CD4-positive, alpha-beta T cell treated with Interleukin-2 at 100 ng/mL for 4 hours (primary cell): Measurements from ENCODE around the gene ADAMTSL3.
"Not testable (repeated sequence)": the region's sequence is repeated elsewhere in the genome, so short reads cannot be mapped to it uniquely, and the experiment has no call there.

Source experiments
- DNase-seq: peaks from one replicate; pipeline ENCODE4 v3.0.0-alpha.2; 2020; ENCODE audit warnings: low spot score

The ADAMTSL3 gene

DNA sequence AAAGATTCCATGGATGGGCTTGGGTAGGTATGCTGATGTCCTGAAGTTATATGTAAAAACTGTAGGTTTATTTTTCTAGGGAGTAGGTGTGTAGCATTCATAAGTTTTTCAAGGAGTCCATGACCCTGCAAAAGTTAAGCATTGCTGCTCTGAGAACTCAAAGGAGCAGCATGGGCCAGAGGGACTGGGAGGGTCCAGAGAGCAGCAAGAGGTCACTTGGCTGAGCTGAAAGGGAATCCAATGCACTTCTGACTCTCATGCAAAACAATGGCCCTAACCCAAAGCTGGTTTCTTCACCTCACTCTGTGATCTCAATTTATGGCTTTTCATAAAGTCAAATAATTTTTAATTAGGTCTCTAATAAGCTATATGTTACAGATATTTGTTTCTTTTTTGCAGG lies 383.4 kb downstream of the ADAMTSL3 start:
- no peak for DNase-seq

DNA sequence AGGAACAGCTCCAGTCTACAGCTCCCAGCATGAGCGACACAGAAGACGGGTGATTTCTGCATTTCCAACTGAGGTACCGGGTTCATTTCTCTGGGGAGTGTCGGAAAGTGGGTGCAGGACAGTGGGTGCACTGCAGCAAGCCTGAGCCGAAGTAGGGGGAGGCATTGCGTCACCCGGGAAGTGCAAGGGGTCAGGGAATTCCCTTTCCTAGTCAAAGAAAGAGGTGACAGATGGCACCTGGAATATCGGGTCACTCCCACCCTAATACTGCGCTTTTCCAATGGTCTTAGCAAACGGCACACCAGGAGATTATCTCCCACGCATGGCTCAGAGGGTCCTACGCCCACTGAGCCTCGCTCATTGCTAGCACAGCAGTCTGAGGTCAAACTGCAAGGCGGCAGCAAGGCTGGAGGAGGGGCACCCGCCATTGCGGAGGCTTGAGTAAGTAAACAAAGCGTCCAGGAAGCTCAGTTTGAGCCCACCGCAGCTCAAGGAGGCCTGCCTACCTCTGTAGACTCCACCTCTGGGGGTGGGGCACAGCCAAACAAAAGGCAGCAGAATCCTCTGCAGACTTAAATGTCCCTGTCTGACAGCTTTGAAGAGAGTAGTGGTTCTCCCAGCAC lies 388.6 kb downstream of the ADAMTSL3 start:
- DNase-seq = not testable (repeated sequence)

DNA sequence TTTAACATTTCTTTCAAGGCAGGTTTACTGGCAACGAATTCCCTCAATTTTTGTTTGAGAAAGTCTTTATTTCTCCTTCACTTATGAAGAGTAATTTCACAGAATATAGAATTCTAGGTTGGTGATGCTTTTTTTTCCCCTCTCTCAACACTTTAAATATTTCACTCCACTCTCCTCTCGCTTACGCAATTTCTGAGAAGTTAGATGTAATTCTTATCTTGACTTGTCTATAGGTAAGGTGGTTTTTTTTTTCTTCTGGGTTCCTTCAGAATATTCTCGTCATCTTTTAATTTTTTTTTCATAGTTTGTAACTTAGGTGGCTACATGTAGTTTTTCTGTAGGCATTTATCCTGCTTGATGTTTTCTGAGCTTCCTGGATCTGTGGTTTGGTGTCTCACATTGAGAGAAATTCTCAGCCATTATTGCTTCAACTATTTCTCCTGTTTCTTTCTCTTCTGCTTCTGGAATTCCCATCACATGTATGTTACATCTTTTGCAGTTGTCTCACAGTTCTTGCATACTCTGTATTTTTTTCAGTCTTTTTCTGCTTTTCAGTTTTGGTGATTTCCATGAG lies 392.2 kb downstream of the ADAMTSL3 start:
- DNase-seq = no peak

DNA sequence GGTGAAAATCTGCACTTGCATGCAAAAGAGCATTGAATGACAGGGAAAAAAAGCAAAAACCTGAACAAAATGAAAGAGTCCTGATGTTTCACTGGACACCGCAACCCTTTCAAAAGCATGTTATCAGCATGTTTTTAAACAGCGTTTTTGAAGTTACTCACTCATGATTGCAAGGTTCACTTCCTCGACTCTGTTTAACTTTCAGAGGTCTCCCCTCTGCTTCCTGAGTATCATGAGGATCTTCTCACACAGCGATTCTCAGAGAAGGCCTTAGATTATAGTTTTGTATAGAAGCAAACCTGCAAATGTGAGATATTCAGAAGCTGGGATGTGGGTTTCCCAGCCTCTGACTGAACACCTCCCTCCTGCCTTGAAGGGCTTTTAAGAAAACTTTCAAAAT lies 395.6 kb downstream of the ADAMTSL3 start:
- not testable (repeated sequence) for DNase-seq

DNA sequence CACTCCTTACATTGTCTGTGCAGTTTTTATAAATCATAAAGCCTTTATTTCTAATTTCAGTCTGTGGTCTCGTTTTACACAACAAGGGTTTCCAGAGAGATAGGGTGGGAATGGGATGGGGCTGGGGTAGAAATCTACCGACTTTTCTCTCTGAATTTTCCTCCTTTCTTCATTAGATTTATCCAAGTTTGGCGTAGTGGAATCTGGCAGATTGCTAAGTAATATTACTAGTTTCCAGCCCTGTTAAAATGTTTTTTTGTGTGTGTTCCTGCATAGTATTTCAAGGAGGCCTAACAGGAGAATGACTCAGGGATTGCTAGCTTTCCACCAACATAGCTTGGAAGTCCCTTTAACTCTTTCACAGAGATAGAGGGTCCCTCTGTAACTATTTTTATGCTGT lies 396.2 kb downstream of the ADAMTSL3 start:
- no peak for DNase-seq

DNA sequence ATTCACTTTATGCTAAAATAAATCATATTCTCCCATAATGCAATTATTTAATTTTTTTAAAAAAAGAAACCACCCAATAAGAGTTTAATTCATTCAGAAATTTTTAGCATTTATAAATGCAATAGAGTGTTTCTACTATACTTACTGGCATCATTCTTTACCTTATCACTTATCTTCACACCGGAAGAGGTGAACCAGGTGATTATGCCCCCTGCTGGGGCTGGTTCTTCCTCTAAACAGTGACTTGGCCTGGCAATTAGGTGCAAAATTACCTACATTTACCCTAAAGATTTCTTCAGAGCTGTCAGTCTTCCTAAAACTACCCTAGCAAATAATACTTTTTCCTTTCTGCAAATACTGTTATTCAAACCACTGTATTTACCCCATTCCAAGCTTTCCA lies 397.2 kb downstream of the ADAMTSL3 start:
- not testable (repeated sequence) for DNase-seq

DNA sequence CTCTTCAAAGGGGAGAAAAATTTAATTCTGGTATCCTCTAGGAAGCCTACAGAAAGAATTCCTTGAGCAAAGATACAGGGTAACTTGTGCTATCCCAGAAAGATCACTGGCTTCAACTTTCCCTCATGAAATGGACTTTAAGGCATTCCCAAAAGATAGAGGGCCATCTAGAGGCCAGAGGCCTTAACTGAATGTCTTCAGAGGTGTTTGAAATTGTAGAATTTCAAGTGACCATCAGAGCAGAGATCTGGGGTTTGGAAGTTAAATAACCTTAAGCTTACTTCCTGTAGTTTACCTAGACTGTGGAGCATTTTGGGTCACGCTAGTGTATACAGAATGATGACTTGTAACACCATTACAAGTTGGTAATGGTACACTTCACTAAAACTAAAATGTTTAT lies 400.6 kb downstream of the ADAMTSL3 start:
- DNase-seq = not testable (repeated sequence)

DNA sequence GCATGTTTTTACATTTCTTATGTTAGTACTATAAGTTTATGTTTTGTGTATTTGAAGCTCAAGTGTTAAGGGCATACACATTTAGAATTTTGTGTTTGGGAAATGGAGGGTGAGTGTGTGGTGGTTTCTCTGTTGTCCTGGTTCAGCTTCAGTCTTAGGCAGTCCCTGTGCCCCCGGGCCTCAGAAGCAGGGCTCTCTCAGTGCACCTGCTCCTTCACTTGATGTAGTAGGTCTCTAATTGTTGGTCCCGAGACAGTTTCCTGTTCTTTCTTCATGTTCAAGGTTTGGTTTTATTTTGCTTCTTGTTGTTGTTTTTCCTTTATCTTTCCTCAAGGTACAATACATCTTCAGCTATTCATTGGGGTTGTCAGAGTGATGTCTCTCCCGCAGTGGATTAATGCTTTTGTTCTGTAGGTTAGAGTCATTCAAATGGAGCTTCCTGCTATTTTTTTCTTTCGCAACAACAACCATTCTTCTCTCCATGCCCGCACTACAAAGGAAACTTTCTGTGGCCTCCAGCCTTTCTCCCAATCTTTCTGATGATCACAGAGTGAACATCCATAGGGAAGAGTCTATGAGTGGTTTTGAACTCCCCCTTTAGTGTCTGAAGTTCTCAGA lies 403.9 kb downstream of the ADAMTSL3 start:
- DNase-seq = no peak

DNA sequence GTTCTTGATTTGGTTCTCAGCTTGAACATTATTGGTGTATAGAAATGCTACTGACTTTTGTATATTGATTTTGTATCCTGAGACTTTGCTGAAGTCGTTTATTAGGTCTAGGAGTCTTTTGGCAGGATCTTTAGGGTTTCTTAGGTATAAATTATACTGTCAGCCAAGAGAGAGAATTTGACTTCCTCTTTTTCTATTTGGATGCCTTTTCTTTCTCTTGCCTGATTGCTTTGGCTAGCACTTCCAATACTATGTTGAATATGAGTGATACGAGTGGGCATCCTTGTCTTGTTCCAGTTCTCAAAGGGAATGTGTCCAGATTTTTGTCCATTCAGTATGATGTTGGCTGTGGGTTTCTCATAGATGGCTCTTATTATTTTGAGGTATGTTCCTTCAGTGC lies 409.8 kb downstream of the ADAMTSL3 start:
- not testable (repeated sequence) for DNase-seq

DNA sequence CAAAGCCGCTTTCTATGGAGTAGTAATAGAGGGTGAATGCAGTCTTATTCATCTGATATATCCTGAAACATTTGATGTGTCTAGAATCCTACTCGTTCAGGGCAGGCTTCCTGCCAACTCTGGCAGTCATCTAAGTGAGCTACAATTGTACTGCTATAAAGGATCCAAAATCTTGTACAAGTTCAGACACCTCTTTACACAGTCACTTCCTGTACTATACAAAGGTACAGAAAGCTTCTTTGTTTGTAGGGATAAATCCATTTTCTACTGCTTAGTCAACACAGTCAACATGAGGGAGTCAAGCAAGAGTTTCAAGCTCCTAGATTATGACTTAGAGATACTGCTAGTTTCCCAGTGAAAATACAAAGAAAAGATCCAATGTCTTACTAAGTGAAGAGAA lies 414.8 kb downstream of the ADAMTSL3 start:
- not testable (repeated sequence) for DNase-seq

DNA sequence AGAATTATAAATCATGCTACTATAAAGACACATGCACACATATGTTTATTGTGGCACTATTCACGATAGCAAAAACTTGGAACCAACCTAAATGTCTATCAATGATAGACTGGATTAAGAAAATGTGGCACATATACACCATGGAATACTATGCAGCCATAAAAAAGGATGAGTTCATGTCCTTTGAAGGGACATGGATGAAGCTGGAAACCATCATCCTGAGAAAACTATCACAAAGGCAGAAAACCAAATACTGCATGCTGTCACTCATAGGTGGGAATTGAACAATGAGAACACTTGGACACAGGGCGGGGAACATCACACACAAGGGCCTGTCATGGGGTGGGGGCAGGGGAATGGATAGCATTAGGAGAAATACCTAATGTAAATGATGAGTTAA lies 424.1 kb downstream of the ADAMTSL3 start:
- not testable (repeated sequence) for DNase-seq

DNA sequence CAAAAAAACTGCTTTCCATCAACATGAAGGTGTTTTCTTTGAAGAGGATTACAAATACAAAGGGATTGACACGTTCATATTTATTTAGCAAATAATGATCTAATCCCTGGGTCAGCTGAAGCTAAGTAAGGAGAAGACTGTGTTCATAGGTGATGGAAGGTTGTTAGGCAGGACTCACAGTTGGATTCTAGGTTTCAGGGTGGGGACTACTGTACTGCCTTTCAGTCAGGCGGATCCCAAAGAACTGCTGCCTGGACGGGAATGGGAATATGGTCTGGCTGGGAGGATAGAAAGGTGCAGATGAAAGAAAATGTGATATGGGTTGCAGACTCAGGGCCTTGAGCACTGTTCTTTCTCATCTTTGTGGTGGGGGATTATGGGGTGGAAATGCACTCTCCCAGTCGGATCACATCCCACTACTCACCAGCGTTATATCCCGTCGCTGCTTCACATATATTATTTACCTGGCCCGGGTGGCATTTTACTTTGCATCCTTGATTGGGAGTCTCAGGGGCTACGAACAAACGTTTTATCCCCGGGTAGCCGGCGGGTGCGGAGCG lies 425.5 kb downstream of the ADAMTSL3 start:
- DNase-seq = not testable (repeated sequence)

DNA sequence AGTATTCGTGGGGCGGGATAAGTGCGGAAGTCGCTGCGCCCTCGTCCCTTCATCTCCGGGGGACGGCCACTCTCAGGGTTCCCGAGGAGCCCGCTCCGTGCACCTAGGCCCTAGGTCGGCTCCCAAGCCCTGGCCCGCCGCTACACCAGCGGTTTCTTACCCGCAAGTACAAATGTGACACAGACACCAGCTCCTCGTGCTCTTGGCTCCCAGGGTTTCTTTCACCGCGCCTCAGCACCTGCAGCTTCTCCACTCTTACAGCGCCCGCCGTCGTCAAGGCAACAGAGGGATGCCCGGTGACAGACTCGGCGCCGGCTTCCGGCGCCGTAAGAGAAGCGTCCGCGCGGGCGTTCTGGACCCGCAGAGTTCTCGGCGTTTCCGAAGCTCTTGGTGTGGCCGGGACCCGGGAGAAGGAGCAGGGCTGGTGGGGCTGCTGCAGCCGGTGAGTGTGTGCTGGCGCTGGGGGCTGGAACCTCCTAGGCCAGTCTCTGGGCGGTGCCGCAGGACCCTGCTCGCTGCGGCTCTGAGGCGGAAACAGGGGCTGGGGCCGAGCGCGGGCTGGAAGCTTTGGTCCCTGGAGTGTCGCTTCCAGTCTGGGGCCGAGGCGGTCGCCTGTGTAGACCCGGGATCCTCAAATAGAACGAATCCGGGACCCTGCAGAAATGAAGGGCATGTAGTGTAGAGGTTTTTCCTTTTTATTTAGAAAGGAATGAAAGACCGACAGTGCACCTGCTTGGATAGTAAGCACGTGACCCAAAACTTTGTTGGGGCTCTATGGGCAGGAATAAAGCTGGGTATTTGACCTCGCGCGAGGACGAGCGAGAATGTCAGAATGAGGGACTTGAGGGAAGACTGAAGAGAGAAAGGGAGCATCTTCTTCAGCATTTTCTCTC lies 426.2 kb downstream of the ADAMTSL3 start:
- DNase-seq = no peak

DNA sequence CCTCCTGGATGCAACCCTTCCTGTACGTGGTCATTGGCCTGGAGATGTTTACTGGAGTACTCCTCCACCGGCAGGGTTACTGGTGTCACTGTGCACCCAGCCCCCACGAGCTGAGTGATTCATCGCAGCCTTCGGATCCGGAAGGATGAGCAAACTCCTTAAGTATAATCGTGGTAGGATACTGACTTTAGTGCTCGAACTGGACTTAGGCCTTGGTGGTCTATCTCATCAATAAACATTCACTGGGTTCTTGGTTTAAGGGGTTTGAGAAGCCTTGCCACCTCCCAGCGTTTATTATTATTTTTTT lies 426.8 kb downstream of the ADAMTSL3 start:
- DNase-seq = not testable (repeated sequence)

DNA sequence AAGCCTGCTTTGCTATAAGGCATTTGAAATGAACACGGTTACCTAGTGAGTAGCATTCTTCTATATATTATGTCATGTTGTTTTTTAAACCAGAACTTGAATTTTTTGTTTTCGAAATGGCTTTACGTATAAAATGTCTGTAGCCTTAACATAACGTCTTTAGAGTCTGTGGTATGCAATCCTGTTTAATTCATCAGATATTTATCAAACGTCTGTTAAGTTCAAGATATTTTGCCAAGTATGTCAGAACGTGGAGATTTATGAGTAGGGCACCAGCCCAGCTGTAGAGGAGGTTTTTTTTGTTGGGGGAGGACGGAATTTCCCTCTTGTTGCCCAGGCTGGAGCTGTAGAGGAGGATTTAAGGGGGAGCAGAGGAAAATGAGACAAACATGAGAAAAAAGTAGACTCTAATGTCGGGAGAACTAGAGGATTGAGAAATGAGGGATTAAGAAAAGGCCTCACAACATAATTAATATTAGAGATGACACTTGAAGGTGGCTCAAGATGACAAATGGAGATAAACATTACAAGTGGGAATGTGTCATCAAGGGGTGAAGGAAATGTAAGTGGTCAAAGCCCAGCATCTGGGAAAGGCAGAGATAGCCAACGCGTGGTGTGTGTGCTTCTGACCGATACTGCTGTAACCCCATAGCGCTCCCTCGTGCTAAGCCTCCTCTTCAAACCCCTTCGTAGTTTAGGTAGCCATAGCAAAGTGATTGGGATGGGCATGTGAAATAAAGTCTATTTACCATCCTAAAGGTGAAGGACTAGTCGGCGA lies 427.7 kb downstream of the ADAMTSL3 start:
- DNase-seq = no peak

DNA sequence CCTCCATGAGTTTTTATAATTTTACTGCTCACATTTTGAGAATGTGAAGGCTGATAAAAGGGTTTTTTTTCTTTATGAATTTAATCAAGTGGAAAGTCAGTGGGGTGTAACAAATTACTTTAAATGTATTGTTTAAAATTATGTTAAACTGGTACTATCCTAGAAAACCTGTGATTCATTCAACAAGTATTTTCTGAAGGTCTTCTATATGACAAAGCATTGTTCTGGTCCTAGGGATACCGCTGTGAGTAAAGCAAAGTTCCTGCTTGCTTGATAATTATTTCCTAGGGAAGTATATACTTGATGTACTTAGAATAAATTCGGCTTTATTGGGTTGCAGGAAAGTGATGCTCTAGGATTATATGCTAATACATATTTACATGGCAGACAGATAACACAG lies 428.8 kb downstream of the ADAMTSL3 start:
- no peak for DNase-seq

DNA sequence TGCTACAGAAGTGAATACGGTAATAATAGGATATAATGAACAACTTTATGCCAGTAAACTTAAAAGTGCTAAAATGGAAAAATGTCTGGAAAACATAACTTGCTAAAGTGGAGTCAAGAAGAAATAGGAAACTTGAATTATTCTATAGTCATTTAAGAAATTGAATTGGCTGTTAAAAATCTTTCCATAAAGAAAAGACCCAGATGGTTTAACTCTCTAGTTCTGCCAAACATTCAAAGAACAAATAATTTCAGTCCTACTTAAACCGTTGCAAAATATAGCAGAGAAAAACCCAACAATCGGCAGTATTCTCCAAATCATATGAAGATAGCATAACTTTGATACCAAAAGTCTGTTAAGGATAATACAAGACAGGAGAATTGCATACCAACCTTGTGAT lies 432.1 kb downstream of the ADAMTSL3 start:
- not testable (repeated sequence) for DNase-seq
